Measurements from ENCODE around the gene SGSM2. TPM values are rescaled to one million over a fixed set of nuclear protein-coding genes. Genes with fewer than 3 reads are reported as not detected.

SGSM2 gene
- total and polyA plus RNA-seq, 4 donors, result 5.5 to 17.5 (median 12.4) TPM

- peak within 1 kb of the TSS; percentile 75 to 91 for H3K27ac ChIP-seq (ENCODE audit: low read depth in 1 of 2, low read length in 2 of 2)
- peak within 1 kb of the TSS; percentile 32 to 80 for H3K9ac ChIP-seq (ENCODE audit: low read depth in 1 of 2, low read length in 2 of 2)
- peak within 1 kb of the TSS; percentile 90 to 95 (median 90) for H3K4me3 ChIP-seq (ENCODE audit: low read depth in 1 of 3, low read length in 3 of 3)
- peak; percentile 94 for DNase-seq (ENCODE audit: low spot score)
- TF ChIP-seq REST (IDR thresholded peaks at IDR 0.05), result no peak
- TF ChIP-seq SP1 (IDR thresholded peaks at IDR 0.05), result peak; percentile 4
- TF ChIP-seq GABPA (IDR thresholded peaks at IDR 0.05 in 1 of 2, conservative IDR thresholded peaks at IDR 0.05 in 1 of 2), result peak in 1 of 2 donors; percentile 48
- H3K4me1 ChIP-seq (ENCODE audit: control insufficient read depth in 4 of 4, insufficient read depth in 4 of 4, low read length in 3 of 4), result peaks cover 0 to 14% (median 10%) of the 10 kb centered on the region in 4 donors
- H3K9me3 ChIP-seq (ENCODE audit: control insufficient read depth in 4 of 4, low read length in 3 of 4), result no peaks in the 10 kb centered on the region
- under 1% methylated on average over 108 of the region's 108 CpGs for WGBS
- H3K27me3 ChIP-seq (ENCODE audit: control insufficient read depth in 4 of 4, insufficient read depth in 4 of 4, low read length in 3 of 4), result no peaks in the 10 kb centered on the region
- peaks cover 0 to 9% (median 1%) of the 10 kb centered on the region in 4 donors for H3K36me3 ChIP-seq (ENCODE audit: control insufficient read depth in 4 of 4, insufficient read depth in 3 of 4, low read depth in 1 of 4, low read length in 3 of 4)
Observed at GRCh38 chr17:2303204-2304188, 33.8 kb upstream of the SGSM2 start, which contains the start of the genes SMG6 and SRR. Gene SMG6, minus strand, starts transcription at chr17:2303785. Its CDS starts 65 bp downstream, at chr17:2303720. Gene SRR, plus strand, starts transcription at chr17:2303950. Its CDS starts 11,611 bp downstream, at chr17:2315561.

GRCh38 chr17:2304931-2305330, 32.4 kb upstream of the SGSM2 start:
- H3K27ac ChIP-seq (ENCODE audit: low read depth in 1 of 2, low read length in 2 of 2), result no peak overlapping the region
- TF ChIP-seq RAD21 (IDR thresholded peaks at IDR 0.05) (no peak), ATF3 (IDR thresholded peaks at IDR 0.05) (no peak), MAX (IDR thresholded peaks at IDR 0.05) (no peak), TAF1 (conservative IDR thresholded peaks at IDR 0.05) (no peak), FOXA2 (IDR thresholded peaks at IDR 0.05) (no peak), RXRA (IDR thresholded peaks at IDR 0.05) (no peak), JUND (IDR thresholded peaks at IDR 0.05) (no peak), EGR1 (IDR thresholded peaks at IDR 0.05; ENCODE audit: low read depth in 2 of 2) (no peak), SP1 (IDR thresholded peaks at IDR 0.05) (no peak), FOXA1 (IDR thresholded peaks at IDR 0.05) (no peak), ZBTB33 (IDR thresholded peaks at IDR 0.05) (no peak), REST (IDR thresholded peaks at IDR 0.05) (no peak), HNF4G (IDR thresholded peaks at IDR 0.05) (no peak), HNF4A (conservative IDR thresholded peaks at IDR 0.05) (no peak), CTCF (IDR thresholded peaks at IDR 0.05; ENCODE audit: low read depth, low read length, missing input control) (no peak), NR2F2 (IDR thresholded peaks at IDR 0.05) (no peak)
- H3K36me3 ChIP-seq (ENCODE audit: control insufficient read depth in 4 of 4, insufficient read depth in 3 of 4, low read depth in 1 of 4, low read length in 3 of 4), result peaks cover 0 to 3% (median 0%) of the 10 kb centered on the region in 4 donors
- no peaks in the 10 kb centered on the region for H3K27me3 ChIP-seq (ENCODE audit: control insufficient read depth in 4 of 4, insufficient read depth in 4 of 4, low read length in 3 of 4)
- no peaks in the 10 kb centered on the region for H3K9me3 ChIP-seq (ENCODE audit: control insufficient read depth in 4 of 4, low read length in 3 of 4)
- no peak for DNase-seq (ENCODE audit: low spot score)
- peaks cover 0 to 21% (median 16%) of the 10 kb centered on the region in 4 donors for H3K4me1 ChIP-seq (ENCODE audit: control insufficient read depth in 4 of 4, insufficient read depth in 4 of 4, low read length in 3 of 4)
- no peak overlapping the region for H3K9ac ChIP-seq (ENCODE audit: low read depth in 1 of 2, low read length in 2 of 2)
- WGBS, result 91% methylated on average over 4 of the region's 4 CpGs
- H3K4me3 ChIP-seq (ENCODE audit: low read depth in 1 of 3, low read length in 3 of 3), result no peak overlapping the region

All from liver (tissue), 9 donors.